WTC11 (cell line): ENCODE data around the gene STAG2. TPM values are rescaled to one million over a fixed set of nuclear protein-coding genes. Genes with fewer than 3 reads are reported as not detected.

Experiments used
- ATAC-seq: fragments of 200-7000 bp; cut with Tn5 transposase; 2 replicates; pipeline ENCODE4 v1.10.0; 2021; ENCODE audit warnings: mild to moderate bottlenecking, moderate library complexity
- CTCF ChIA-PET: fragments of 300-600 bp; sonication (Branson Sonifier 250); formaldehyde crosslinking; loops from one replicate; lab custom pipeline; 2021; ENCODE audit warnings: antibody characterized with exemption; lab: Charles Lee
- POLR2A ChIA-PET: fragments of 350-600 bp; sonication (Branson Sonifier 250); formaldehyde crosslinking; loops from one replicate; lab custom pipeline; 2021; ENCODE audit warnings: antibody characterized with exemption; lab: Charles Lee
- DNase-seq: peaks from one replicate; pipeline ENCODE4 v3.0.0; 2021; ENCODE audit warnings: low spot score
- H3K27ac Mint-ChIP-seq: 2 replicates; pipeline ENCODE4 v1.8.0; 2021; ENCODE audit warnings: mixed read lengths
- H3K27me3 Mint-ChIP-seq: 2 replicates; pipeline ENCODE4 v1.8.0; 2021; ENCODE audit warnings: low read depth, mild to moderate bottlenecking, moderate library complexity, mixed read lengths
- H3K36me3 Mint-ChIP-seq: 2 replicates; pipeline ENCODE4 v1.8.0; 2021; ENCODE audit warnings: mixed read lengths
- H3K4me1 Mint-ChIP-seq: 2 replicates; pipeline ENCODE4 v1.8.0; 2022; ENCODE audit warnings: mixed read lengths
- H3K4me3 Mint-ChIP-seq: 2 replicates; pipeline ENCODE4 v1.8.0; 2021; ENCODE audit warnings: mild to moderate bottlenecking, moderate library complexity, mixed read lengths
- H3K9me3 Mint-ChIP-seq: 2 replicates; pipeline ENCODE4 v1.8.0; 2021; ENCODE audit warnings: mixed read lengths
- FOXK1 ChIP-seq: sonication (generic); formaldehyde crosslinking; IDR thresholded peaks from 2 replicates; pipeline ENCODE4 v1.8.0; 2022; ENCODE audit warnings: mild to moderate bottlenecking, moderate library complexity, missing genetic modification reagents
- TEAD1 ChIP-seq: sonication (generic); formaldehyde crosslinking; IDR thresholded peaks from 2 replicates; pipeline ENCODE4 v1.8.0; 2022; ENCODE audit warnings: mild to moderate bottlenecking, missing genetic modification reagents
- ZBTB21 ChIP-seq: sonication (generic); formaldehyde crosslinking; IDR thresholded peaks from 2 replicates; pipeline ENCODE4 v1.8.1; 2023; ENCODE audit warnings: mild to moderate bottlenecking, missing genetic modification reagents, borderline replicate concordance
- ZMAT4 ChIP-seq: fragments of 250-450 bp; sonication (Bioruptor Pico); IDR thresholded peaks from 2 replicates; pipeline ENCODE4 v1.9.0; 2021; ENCODE audit warnings: mild to moderate bottlenecking
- ZNF121 ChIP-seq: sonication (generic); formaldehyde crosslinking; IDR thresholded peaks from 2 replicates; pipeline ENCODE4 v1.8.0; 2023; ENCODE audit warnings: missing genetic modification reagents
- ZNF138 ChIP-seq: sonication (generic); formaldehyde crosslinking; conservative IDR thresholded peaks from 2 replicates; pipeline ENCODE4 v1.8.1; 2022; ENCODE audit warnings: mild to moderate bottlenecking, moderate library complexity, missing genetic modification reagents
- ZNF416 ChIP-seq: fragments of 250-450 bp; sonication (Bioruptor Pico); IDR thresholded peaks from 2 replicates; pipeline ENCODE4 v1.9.0; 2021; ENCODE audit warnings: mild to moderate bottlenecking, inconsistent platforms
- ZNF512 ChIP-seq: sonication (generic); formaldehyde crosslinking; IDR thresholded peaks from 2 replicates; pipeline ENCODE4 v1.8.1; 2022; ENCODE audit warnings: missing genetic modification reagents, borderline replicate concordance
- total RNA-seq: library from RNA; stranded (reverse); gene quantifications from 3 replicates; pipeline ENCODE4 v1.2.3, GENCODE V29; 2021
- TF ChIP-seq, protein P1 (sequence below): sonication (generic); formaldehyde crosslinking; conservative IDR thresholded peaks from 2 replicates; pipeline ENCODE4 v1.8.1; 2023; ENCODE audit warnings: mild to moderate bottlenecking, low read depth, missing genetic modification reagents, moderate library complexity
- TF ChIP-seq, protein P2 (sequence below): sonication (generic); formaldehyde crosslinking; IDR thresholded peaks from 2 replicates; pipeline ENCODE4 v1.8.1; 2023; ENCODE audit warnings: mild to moderate bottlenecking, missing genetic modification reagents, borderline replicate concordance
- TF ChIP-seq, protein P3 (sequence below): sonication (generic); formaldehyde crosslinking; IDR thresholded peaks from 2 replicates; pipeline ENCODE4 v1.8.1; 2023; ENCODE audit warnings: mild to moderate bottlenecking, missing genetic modification reagents
- TF ChIP-seq, protein P4 (sequence below): fragments of 250-450 bp; sonication (Bioruptor Pico); IDR thresholded peaks from 2 replicates; pipeline ENCODE4 v1.9.0; 2021; ENCODE audit warnings: mild to moderate bottlenecking, borderline replicate concordance

STAG2 gene
- total RNA-seq, 1 experiment from 2014 or later = 70.5 TPM

GRCh38 chrX:123975180-123975579 lies 13.7 kb downstream of the STAG2 start (continued):
- TF ChIP-seq, protein P1, sequence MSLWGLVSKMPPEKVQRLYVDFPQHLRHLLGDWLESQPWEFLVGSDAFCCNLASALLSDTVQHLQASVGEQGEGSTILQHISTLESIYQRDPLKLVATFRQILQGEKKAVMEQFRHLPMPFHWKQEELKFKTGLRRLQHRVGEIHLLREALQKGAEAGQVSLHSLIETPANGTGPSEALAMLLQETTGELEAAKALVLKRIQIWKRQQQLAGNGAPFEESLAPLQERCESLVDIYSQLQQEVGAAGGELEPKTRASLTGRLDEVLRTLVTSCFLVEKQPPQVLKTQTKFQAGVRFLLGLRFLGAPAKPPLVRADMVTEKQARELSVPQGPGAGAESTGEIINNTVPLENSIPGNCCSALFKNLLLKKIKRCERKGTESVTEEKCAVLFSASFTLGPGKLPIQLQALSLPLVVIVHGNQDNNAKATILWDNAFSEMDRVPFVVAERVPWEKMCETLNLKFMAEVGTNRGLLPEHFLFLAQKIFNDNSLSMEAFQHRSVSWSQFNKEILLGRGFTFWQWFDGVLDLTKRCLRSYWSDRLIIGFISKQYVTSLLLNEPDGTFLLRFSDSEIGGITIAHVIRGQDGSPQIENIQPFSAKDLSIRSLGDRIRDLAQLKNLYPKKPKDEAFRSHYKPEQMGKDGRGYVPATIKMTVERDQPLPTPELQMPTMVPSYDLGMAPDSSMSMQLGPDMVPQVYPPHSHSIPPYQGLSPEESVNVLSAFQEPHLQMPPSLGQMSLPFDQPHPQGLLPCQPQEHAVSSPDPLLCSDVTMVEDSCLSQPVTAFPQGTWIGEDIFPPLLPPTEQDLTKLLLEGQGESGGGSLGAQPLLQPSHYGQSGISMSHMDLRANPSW (CRISPR knock-in tag) = no peak
- no peak for TF ChIP-seq ZMAT4
- no peak for TF ChIP-seq FOXK1

GRCh38 chrX:123976706-123977316 lies 15.3 kb downstream of the STAG2 start:
- no peaks in the 10 kb centered on the region; the same call in 1 of the 2 replicates for H3K27me3 Mint-ChIP-seq
- H3K9me3 Mint-ChIP-seq = no peaks in the 10 kb centered on the region
- DNase-seq (no peak), ATAC-seq (no peak)
- H3K36me3 Mint-ChIP-seq = no peaks in the 10 kb centered on the region
- H3K4me3 Mint-ChIP-seq = no peak overlapping the region
- ChIA-PET CTCF (interaction anchor here (0.5 to 1.0 kb wide), 3 partner anchors 14 to 179 kb away, joined by 3 to 6 read pairs (median 5); no protein-coding TSS in a partner anchor), POLR2A (no interaction called here)
- H3K27ac Mint-ChIP-seq = peak overlapping the region; percentile 61; the same call in 1 of the 2 replicates
- H3K4me1 Mint-ChIP-seq = peaks cover 25% of the 10 kb centered on the region
- no peak for TF ChIP-seq ZBTB21 (CRISPR knock-in tag)
- TF ChIP-seq, protein P2, sequence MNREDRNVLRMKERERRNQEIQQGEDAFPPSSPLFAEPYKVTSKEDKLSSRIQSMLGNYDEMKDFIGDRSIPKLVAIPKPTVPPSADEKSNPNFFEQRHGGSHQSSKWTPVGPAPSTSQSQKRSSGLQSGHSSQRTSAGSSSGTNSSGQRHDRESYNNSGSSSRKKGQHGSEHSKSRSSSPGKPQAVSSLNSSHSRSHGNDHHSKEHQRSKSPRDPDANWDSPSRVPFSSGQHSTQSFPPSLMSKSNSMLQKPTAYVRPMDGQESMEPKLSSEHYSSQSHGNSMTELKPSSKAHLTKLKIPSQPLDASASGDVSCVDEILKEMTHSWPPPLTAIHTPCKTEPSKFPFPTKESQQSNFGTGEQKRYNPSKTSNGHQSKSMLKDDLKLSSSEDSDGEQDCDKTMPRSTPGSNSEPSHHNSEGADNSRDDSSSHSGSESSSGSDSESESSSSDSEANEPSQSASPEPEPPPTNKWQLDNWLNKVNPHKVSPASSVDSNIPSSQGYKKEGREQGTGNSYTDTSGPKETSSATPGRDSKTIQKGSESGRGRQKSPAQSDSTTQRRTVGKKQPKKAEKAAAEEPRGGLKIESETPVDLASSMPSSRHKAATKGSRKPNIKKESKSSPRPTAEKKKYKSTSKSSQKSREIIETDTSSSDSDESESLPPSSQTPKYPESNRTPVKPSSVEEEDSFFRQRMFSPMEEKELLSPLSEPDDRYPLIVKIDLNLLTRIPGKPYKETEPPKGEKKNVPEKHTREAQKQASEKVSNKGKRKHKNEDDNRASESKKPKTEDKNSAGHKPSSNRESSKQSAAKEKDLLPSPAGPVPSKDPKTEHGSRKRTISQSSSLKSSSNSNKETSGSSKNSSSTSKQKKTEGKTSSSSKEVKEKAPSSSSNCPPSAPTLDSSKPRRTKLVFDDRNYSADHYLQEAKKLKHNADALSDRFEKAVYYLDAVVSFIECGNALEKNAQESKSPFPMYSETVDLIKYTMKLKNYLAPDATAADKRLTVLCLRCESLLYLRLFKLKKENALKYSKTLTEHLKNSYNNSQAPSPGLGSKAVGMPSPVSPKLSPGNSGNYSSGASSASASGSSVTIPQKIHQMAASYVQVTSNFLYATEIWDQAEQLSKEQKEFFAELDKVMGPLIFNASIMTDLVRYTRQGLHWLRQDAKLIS = no peak
- TF ChIP-seq, protein P3, sequence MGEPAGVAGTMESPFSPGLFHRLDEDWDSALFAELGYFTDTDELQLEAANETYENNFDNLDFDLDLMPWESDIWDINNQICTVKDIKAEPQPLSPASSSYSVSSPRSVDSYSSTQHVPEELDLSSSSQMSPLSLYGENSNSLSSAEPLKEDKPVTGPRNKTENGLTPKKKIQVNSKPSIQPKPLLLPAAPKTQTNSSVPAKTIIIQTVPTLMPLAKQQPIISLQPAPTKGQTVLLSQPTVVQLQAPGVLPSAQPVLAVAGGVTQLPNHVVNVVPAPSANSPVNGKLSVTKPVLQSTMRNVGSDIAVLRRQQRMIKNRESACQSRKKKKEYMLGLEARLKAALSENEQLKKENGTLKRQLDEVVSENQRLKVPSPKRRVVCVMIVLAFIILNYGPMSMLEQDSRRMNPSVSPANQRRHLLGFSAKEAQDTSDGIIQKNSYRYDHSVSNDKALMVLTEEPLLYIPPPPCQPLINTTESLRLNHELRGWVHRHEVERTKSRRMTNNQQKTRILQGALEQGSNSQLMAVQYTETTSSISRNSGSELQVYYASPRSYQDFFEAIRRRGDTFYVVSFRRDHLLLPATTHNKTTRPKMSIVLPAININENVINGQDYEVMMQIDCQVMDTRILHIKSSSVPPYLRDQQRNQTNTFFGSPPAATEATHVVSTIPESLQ (CRISPR knock-in tag) = no peak

DNA sequence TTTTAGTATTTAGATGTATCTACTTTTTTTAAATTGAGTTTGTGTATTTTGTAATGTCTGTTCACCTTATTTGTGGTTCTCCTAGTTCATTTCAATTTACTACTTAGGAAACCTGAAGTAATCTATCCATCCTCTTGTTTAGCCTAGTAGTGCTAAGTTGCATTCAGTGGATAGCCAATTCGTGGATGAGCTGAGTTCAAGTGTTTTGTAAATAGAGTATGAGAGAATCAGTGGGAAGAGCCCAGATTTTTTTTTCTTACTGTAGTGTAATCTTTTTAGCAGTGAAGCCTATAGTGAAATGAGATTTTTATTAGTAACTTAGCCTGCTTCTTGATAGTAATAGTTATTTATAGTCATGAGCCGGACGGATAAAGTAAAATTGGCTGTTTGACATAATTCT lies 21.7 kb downstream of the STAG2 start:
- ATAC-seq (no peak), DNase-seq (no peak)
- H3K9me3 Mint-ChIP-seq = no peaks in the 10 kb centered on the region
- ChIA-PET CTCF (interaction anchor here (1.0 kb wide), 1 partner anchor 10 kb away, joined by 6 read pairs; no protein-coding TSS in a partner anchor), POLR2A (no interaction called here)
- no peaks in the 10 kb centered on the region; the same call in 1 of the 2 replicates for H3K27me3 Mint-ChIP-seq
- no peak overlapping the region for H3K4me3 Mint-ChIP-seq
- H3K4me1 Mint-ChIP-seq = peaks cover 36% of the 10 kb centered on the region
- no peaks in the 10 kb centered on the region for H3K36me3 Mint-ChIP-seq
- H3K27ac Mint-ChIP-seq = peak overlapping the region; percentile 78; the same call in 1 of the 2 replicates
- TF ChIP-seq, protein P4, sequence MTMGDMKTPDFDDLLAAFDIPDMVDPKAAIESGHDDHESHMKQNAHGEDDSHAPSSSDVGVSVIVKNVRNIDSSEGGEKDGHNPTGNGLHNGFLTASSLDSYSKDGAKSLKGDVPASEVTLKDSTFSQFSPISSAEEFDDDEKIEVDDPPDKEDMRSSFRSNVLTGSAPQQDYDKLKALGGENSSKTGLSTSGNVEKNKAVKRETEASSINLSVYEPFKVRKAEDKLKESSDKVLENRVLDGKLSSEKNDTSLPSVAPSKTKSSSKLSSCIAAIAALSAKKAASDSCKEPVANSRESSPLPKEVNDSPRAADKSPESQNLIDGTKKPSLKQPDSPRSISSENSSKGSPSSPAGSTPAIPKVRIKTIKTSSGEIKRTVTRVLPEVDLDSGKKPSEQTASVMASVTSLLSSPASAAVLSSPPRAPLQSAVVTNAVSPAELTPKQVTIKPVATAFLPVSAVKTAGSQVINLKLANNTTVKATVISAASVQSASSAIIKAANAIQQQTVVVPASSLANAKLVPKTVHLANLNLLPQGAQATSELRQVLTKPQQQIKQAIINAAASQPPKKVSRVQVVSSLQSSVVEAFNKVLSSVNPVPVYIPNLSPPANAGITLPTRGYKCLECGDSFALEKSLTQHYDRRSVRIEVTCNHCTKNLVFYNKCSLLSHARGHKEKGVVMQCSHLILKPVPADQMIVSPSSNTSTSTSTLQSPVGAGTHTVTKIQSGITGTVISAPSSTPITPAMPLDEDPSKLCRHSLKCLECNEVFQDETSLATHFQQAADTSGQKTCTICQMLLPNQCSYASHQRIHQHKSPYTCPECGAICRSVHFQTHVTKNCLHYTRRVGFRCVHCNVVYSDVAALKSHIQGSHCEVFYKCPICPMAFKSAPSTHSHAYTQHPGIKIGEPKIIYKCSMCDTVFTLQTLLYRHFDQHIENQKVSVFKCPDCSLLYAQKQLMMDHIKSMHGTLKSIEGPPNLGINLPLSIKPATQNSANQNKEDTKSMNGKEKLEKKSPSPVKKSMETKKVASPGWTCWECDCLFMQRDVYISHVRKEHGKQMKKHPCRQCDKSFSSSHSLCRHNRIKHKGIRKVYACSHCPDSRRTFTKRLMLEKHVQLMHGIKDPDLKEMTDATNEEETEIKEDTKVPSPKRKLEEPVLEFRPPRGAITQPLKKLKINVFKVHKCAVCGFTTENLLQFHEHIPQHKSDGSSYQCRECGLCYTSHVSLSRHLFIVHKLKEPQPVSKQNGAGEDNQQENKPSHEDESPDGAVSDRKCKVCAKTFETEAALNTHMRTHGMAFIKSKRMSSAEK (CRISPR knock-in tag) = no peak
- TF ChIP-seq TEAD1 (CRISPR knock-in tag) (no peak), ZNF512 (CRISPR knock-in tag) (no peak), ZNF121 (no peak), ZNF138 (no peak), ZNF416 (CRISPR knock-in tag) (no peak)
- TF ChIP-seq, protein P2 = no peak
